ENCODE measurements around the gene TGFA.
"Not testable (repeated sequence)": the region's sequence is repeated elsewhere in the genome, so short reads cannot be mapped to it uniquely, and the experiment has no call there.

The TGFA gene

GRCh38 chr2:70471129-70471528, 82.5 kb downstream of the TGFA start:
- DNase-seq (ENCODE audit: low read depth), result no peak
- H3K4me3 ChIP-seq (replicated peaks; ENCODE audit: low read depth, low read length), result no peak overlapping the region
- TF ChIP-seq CTCF (IDR thresholded peaks at IDR 0.05; ENCODE audit: low read length, missing control alignments), result no peak

GRCh38 chr2:70469961-70470360, 83.7 kb downstream of the TGFA start:
- DNase-seq (ENCODE audit: low read depth), result no peak
- H3K4me3 ChIP-seq (replicated peaks; ENCODE audit: low read depth, low read length), result no peak overlapping the region
- TF ChIP-seq CTCF (IDR thresholded peaks at IDR 0.05; ENCODE audit: low read length, missing control alignments), result no peak

- no peak for TF ChIP-seq CTCF (IDR thresholded peaks at IDR 0.05; ENCODE audit: low read length, missing control alignments)
- DNase-seq (ENCODE audit: low read depth), result no peak
- H3K4me3 ChIP-seq (replicated peaks; ENCODE audit: low read depth, low read length), result no peak overlapping the region
These were observed 84.2 kb downstream of the TGFA start for GRCh38 chr2:70469435-70469834.

- no peak for DNase-seq (ENCODE audit: low read depth)
- H3K4me3 ChIP-seq (replicated peaks; ENCODE audit: low read depth, low read length), result no peak overlapping the region
- no peak for TF ChIP-seq CTCF (IDR thresholded peaks at IDR 0.05; ENCODE audit: low read length, missing control alignments)
These were observed 84.7 kb downstream of the TGFA start for GRCh38 chr2:70468878-70469277.

- H3K4me3 ChIP-seq (replicated peaks; ENCODE audit: low read depth, low read length), result no peak overlapping the region
- no peak for DNase-seq (ENCODE audit: low read depth)
- no peak for TF ChIP-seq CTCF (IDR thresholded peaks at IDR 0.05; ENCODE audit: low read length, missing control alignments)
These were observed 85.5 kb downstream of the TGFA start for GRCh38 chr2:70467831-70468779.

GRCh38 chr2:70467237-70467636, 86.4 kb downstream of the TGFA start:
- DNase-seq (ENCODE audit: low read depth), result no peak
- TF ChIP-seq CTCF (IDR thresholded peaks at IDR 0.05; ENCODE audit: low read length, missing control alignments), result no peak
- no peak overlapping the region for H3K4me3 ChIP-seq (replicated peaks; ENCODE audit: low read depth, low read length)

- not testable (repeated sequence) for H3K4me3 ChIP-seq (replicated peaks; ENCODE audit: low read depth, low read length); DNase-seq (ENCODE audit: low read depth)
These were observed 87.0 kb downstream of the TGFA start for GRCh38 chr2:70466647-70467046.

Data from fibroblast of pulmonary artery (primary cell).